C4-2B (cell line): ENCODE data around the gene NECAP2.
"Not testable (repeated sequence)": the region's sequence is repeated elsewhere in the genome, so short reads cannot be mapped to it uniquely, and the experiment has no call there.

Source experiments
- ZFX ChIP-seq: fragments of 450-650 bp; IDR thresholded peaks from 2 replicates; pipeline ENCODE4 v1.6.1; 2017
- TF ChIP-seq, protein P1 (sequence below): fragments of 450-650 bp; conservative IDR thresholded peaks from 2 replicates; pipeline ENCODE4 v1.5.1; 2017; ENCODE audit warnings: mild to moderate bottlenecking

DNA sequence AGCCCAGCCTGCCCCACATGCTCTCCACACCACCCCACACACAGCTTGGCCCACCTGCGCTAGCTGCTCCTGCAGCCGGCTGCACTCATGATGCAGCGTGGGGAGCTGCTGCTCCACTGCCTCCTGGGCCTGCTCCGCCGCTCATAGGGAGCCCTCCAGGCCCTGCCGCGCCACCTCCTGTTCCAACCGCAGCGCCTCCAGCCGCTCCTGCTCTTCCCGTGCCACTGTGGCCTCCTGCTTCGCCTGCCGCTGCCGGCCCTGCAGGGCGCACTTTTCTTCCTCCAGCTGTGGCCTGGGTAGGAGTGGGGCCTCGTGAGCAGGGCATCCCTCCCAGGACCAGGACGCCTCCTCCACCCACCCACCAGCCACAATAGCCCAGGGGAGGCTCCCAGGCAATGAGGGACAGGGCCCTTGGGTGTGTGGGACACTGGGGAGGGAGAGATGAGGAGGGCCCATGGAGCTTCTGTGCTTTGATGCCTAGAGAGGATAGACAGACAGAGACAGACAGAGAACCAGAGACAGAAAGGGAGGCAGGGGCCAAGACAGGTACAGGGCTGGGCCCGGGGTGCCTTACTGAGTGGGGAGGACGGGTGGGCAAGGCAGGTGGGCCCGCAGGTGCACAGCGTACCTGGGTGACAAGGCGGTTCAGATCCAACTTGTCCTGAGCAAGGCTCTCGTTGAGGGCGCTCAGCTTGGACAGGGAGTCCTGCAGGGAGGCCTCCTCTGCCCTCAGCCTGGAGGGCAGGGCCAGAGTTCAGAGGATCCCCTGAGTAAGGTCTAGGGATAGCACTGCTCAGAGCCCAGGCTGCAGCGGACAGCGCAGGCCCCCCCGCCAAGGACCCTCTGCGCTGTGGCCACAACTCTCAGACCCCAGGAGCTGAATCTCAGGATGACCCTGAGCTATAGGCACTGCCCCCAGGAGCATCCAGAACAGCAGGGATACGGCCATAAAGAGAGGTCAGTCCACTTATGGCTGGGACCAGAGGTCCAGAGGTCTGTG, 35.5 kb downstream of the NECAP2 start:
- TF ChIP-seq, protein P1, sequence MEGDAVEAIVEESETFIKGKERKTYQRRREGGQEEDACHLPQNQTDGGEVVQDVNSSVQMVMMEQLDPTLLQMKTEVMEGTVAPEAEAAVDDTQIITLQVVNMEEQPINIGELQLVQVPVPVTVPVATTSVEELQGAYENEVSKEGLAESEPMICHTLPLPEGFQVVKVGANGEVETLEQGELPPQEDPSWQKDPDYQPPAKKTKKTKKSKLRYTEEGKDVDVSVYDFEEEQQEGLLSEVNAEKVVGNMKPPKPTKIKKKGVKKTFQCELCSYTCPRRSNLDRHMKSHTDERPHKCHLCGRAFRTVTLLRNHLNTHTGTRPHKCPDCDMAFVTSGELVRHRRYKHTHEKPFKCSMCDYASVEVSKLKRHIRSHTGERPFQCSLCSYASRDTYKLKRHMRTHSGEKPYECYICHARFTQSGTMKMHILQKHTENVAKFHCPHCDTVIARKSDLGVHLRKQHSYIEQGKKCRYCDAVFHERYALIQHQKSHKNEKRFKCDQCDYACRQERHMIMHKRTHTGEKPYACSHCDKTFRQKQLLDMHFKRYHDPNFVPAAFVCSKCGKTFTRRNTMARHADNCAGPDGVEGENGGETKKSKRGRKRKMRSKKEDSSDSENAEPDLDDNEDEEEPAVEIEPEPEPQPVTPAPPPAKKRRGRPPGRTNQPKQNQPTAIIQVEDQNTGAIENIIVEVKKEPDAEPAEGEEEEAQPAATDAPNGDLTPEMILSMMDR, result not testable (repeated sequence)
- TF ChIP-seq ZFX, result not testable (repeated sequence)
